Measurements from ENCODE around the gene STK10. TPM values are rescaled to one million over a fixed set of nuclear protein-coding genes. Genes with fewer than 3 reads are reported as not detected.

STK10 gene
- polyA plus RNA-seq, 3 donors, result 21.5 to 180 (median 47.4) TPM

DNA sequence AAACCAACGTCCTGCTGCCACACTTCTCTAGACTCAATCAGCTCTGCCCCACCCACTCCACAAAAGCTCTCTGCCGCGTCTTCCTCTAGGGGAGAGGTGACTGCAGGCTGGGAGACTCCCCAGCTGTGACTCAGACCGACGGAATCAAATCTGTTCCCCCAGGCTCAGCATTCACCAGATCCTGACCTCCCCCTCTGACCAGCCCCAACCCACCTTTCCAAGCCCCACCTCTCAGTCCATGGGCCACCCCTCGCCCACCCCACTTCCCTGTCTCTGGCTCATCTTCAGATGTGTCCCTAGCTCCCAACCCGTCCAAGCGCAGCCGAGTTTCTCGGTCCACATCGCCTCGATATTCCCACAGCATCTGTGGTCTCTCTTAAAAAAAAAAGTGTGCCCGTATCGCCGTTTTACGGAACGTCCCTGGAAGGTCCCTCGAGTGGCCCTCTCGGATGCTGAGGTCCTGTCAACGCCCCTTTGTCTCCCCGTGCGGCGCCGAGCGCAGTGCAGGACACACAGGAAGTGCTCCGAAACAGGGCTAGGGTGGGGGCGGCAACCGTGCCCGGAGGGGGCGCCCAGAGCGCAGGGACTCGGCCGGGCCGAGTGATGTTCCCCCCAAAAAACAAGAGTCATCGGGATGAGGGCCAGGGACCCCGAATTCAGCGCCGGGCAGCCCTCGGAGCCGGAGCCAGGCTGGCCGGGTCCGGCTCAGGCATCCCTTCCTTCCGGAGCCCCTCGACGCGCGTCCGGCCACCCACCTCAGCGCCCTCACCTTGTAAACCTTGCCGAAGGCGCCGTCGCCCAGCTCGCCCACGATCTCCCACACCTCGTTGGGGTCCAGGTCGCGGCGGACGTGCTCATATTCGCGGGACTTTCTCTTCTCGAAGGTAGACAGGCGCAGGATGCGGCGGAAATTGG lies 649 bp downstream of the STK10 start:
- H3K9me3 Mint-ChIP-seq, result no peaks in the 10 kb centered on the region
- H3K27me3 ChIP-seq (ENCODE audit: control insufficient read depth in 2 of 2, insufficient read depth in 2 of 2, low read length in 2 of 2), result no peaks in the 10 kb centered on the region
- H3K4me1 Mint-ChIP-seq, result peaks cover 37% of the 10 kb centered on the region
- H3K36me3 Mint-ChIP-seq, result peaks cover 30 to 41% of the 10 kb centered on the region in 2 donors
- H3K27me3 Mint-ChIP-seq (ENCODE audit: low read depth in 3 of 3), result peaks cover 0 to 5% (median 1%) of the 10 kb centered on the region in 3 donors
- H3K4me1 ChIP-seq (ENCODE audit: control insufficient read depth in 1 of 2, insufficient read depth in 2 of 2, low read length in 2 of 2), result peaks cover 36 to 47% of the 10 kb centered on the region in 2 donors
- H3K4me2 ChIP-seq (replicated peaks; ENCODE audit: extremely low read depth, low read length, poor library complexity, severe bottlenecking), result peak overlapping the region; percentile 80
- no peaks in the 10 kb centered on the region for H3K9me3 ChIP-seq (replicated peaks in 1 of 2; ENCODE audit: control insufficient read depth in 1 of 2, insufficient read depth in 1 of 2, low read length in 2 of 2)
- H3K4me3 Mint-ChIP-seq, result peak overlapping the region; percentile 99 to 100
- peaks cover 55% of the 10 kb centered on the region for H3K79me2 ChIP-seq (ENCODE audit: insufficient read depth, low read length)
- no peak overlapping the region for H2AFZ ChIP-seq (ENCODE audit: insufficient read depth, low read depth, low read length, poor library complexity, severe bottlenecking)
- intact Hi-C loops (cut with micrococcal nuclease), result loop anchor here (2.0 to 5.0 kb wide), 7 partner anchors 13 to 95 kb away; partner anchors contain the start of gene UBTD2 (in 2 of the 2)
- H3K4me3 ChIP-seq (replicated peaks in 1 of 3; ENCODE audit: low read depth in 2 of 3, low read length in 3 of 3), result peak overlapping the region; percentile 84 to 97 (median 85)
- peak overlapping the region; percentile 94 to 100 (median 99) for H3K27ac Mint-ChIP-seq
- H3K9ac ChIP-seq (ENCODE audit: insufficient read depth, low read length, poor library complexity, severe bottlenecking), result peak overlapping the region; percentile 100
- H3K36me3 ChIP-seq (replicated peaks in 1 of 2; ENCODE audit: control insufficient read depth in 1 of 2, insufficient read depth in 2 of 2, low read length in 2 of 2), result peaks cover 9 to 18% of the 10 kb centered on the region in 2 donors
- peak overlapping the region; percentile 97 for H3K27ac ChIP-seq (ENCODE audit: low read depth in 1 of 2, low read length in 2 of 2)
- peaks cover 59% of the 10 kb centered on the region for H4K20me1 ChIP-seq (ENCODE audit: insufficient read depth, low read length)
- TF ChIP-seq, protein P1, sequence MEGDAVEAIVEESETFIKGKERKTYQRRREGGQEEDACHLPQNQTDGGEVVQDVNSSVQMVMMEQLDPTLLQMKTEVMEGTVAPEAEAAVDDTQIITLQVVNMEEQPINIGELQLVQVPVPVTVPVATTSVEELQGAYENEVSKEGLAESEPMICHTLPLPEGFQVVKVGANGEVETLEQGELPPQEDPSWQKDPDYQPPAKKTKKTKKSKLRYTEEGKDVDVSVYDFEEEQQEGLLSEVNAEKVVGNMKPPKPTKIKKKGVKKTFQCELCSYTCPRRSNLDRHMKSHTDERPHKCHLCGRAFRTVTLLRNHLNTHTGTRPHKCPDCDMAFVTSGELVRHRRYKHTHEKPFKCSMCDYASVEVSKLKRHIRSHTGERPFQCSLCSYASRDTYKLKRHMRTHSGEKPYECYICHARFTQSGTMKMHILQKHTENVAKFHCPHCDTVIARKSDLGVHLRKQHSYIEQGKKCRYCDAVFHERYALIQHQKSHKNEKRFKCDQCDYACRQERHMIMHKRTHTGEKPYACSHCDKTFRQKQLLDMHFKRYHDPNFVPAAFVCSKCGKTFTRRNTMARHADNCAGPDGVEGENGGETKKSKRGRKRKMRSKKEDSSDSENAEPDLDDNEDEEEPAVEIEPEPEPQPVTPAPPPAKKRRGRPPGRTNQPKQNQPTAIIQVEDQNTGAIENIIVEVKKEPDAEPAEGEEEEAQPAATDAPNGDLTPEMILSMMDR (IDR thresholded peaks at IDR 0.05), result no peak
- DNase-seq, result peak; percentile 83 to 94 (median 88)
- WGBS (ENCODE audit: insufficient coverage), result under 1% methylated on average over 66 of the region's 66 CpGs

DNA sequence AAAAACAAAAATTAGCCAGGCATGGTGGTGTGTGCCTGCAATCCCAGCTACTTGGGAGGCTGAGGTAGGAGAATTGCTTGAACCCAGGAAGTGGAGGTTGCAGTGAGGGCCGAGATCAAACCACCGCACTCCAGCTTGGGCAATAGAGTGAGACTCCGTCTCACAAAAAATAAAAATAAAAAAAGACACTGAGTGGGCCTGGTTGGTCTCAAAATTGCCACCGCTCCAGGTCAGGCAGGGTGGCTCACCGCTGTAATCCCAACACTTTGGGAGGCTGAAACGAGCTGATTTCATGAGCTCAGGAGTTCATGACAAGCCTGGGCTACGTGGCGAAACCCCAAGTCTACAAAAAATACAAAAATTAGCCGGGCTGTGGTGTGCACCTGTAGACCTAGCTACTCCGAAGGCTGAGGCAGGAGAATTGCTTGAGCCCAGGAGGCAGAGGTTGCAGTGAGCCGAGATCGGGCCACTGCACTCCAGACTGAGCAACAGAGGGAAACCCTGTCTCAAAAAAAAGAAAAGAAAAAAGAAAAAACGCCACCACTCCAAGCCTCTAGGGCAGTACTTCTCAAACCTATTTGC lies 1.8 kb downstream of the STK10 start:
- Histone ChIP-seq H3K27ac (ENCODE audit: low read depth in 1 of 2, low read length in 2 of 2) (peak overlapping the region; percentile 97), H3K4me3 (replicated peaks in 1 of 3; ENCODE audit: low read depth in 2 of 3, low read length in 3 of 3) (peak overlapping the region; percentile 84 to 97 (median 85)), H3K79me2 (ENCODE audit: insufficient read depth, low read length) (peaks cover 67% of the 10 kb centered on the region), H3K4me2 (replicated peaks; ENCODE audit: extremely low read depth, low read length, poor library complexity, severe bottlenecking) (peak overlapping the region; percentile 80), H3K27me3 (ENCODE audit: control insufficient read depth in 2 of 2, insufficient read depth in 2 of 2, low read length in 2 of 2) (no peaks in the 10 kb centered on the region), H3K9ac (ENCODE audit: insufficient read depth, low read length, poor library complexity, severe bottlenecking) (peak overlapping the region; percentile 100), H3K9me3 (replicated peaks in 1 of 2; ENCODE audit: control insufficient read depth in 1 of 2, insufficient read depth in 1 of 2, low read length in 2 of 2) (no peaks in the 10 kb centered on the region), H4K20me1 (ENCODE audit: insufficient read depth, low read length) (peaks cover 71% of the 10 kb centered on the region), H2AFZ (ENCODE audit: insufficient read depth, low read depth, low read length, poor library complexity, severe bottlenecking) (no peak overlapping the region), H3K4me1 (ENCODE audit: control insufficient read depth in 1 of 2, insufficient read depth in 2 of 2, low read length in 2 of 2) (peaks cover 43 to 59% of the 10 kb centered on the region in 2 donors), H3K36me3 (replicated peaks in 1 of 2; ENCODE audit: control insufficient read depth in 1 of 2, insufficient read depth in 2 of 2, low read length in 2 of 2) (peaks cover 9 to 24% of the 10 kb centered on the region in 2 donors)
- DNase-seq, result no peak
- Mint-ChIP-seq H3K4me1 (peaks cover 44% of the 10 kb centered on the region), H3K27ac (peak overlapping the region; percentile 94 to 100 (median 99)), H3K4me3 (peak overlapping the region; percentile 99 to 100), H3K36me3 (peaks cover 32 to 51% of the 10 kb centered on the region in 2 donors), H3K27me3 (ENCODE audit: low read depth in 3 of 3) (peaks cover 0 to 4% (median 1%) of the 10 kb centered on the region in 3 donors), H3K9me3 (no peaks in the 10 kb centered on the region)
- intact Hi-C loops (cut with micrococcal nuclease), result loop anchor here (2.0 to 5.0 kb wide), 5 partner anchors 33 to 96 kb away; partner anchors contain the start of gene UBTD2 (in 2 of the 2)
- WGBS (ENCODE audit: insufficient coverage), result 39% methylated on average over 11 of the region's 13 CpGs
- TF ChIP-seq, protein P1 (IDR thresholded peaks at IDR 0.05), result no peak
